Stimulated activated CD4-positive, alpha-beta T cell treated with anti-CD3 and anti-CD28 coated beads, Interleukin-1b, Interleukin-23, amount 100 ng/mL, for 24 hours (primary cell): ENCODE results near the gene SERPINA4.
"Not testable (repeated sequence)": the region's sequence is repeated elsewhere in the genome, so short reads cannot be mapped to it uniquely, and the experiment has no call there.

Experiments
- DNase-seq, 4 experiments: peaks; one replicate each; pipeline ENCODE4 v3.0.0-alpha.2; 2020; ENCODE audit warnings: low read depth in 4 of 4, low spot score in 1 of 4

The SERPINA4 gene

DNA sequence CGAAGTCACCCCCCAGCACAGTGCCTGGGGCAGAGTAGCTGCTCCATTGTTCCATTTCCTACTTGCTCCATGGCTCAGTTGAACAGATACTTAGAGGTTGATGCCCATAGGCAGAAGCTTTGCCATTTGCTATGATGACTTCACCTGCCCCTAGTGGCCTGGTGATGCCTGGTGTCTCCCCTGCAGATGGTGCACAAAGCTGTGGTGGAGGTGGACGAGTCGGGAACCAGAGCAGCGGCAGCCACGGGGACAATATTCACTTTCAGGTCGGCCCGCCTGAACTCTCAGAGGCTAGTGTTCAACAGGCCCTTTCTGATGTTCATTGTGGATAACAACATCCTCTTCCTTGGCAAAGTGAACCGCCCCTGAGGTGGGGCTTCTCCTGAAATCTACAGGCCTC, 30.6 kb downstream of the SERPINA4 start:
- DNase-seq: no peak

DNA sequence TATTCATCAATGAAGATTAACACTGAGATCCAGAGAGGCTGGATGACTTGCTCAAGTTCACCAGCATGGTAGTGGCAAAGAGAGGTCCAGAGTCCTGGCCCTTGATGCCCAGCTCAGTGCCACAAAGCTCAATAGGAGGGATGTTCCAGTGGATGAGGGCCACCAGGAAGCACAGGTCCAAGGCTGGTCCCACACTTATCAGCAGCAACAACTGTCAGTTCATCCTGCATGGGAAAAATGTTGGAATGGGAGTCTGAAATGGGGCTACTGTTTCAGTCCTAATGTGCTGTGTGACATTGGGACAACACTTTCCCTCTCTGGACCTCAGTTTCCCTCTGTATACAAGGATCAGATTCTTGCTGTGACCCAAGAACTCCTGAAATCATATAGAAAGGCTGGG, 31.2 kb downstream of the SERPINA4 start:
- DNase-seq: no peak

DNA sequence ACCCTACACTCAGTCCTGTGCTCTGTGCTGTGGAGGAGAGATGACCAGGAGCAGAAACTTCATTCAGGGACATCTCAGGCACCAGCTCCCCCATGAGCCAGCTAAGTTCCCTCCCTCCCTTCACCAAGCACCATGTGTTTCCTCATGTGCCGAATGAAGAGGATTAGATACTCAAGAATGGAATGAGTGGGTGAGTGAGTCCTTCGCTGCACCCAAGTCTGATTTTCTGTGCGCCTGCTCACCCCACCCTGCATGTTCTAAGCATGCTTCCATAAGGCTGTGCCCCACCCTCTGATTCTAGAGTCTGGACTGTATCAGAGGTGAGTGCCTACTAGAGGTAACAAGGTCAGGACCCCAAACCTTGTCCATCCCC, 32.1 kb downstream of the SERPINA4 start:
- DNase-seq: no peak

DNA sequence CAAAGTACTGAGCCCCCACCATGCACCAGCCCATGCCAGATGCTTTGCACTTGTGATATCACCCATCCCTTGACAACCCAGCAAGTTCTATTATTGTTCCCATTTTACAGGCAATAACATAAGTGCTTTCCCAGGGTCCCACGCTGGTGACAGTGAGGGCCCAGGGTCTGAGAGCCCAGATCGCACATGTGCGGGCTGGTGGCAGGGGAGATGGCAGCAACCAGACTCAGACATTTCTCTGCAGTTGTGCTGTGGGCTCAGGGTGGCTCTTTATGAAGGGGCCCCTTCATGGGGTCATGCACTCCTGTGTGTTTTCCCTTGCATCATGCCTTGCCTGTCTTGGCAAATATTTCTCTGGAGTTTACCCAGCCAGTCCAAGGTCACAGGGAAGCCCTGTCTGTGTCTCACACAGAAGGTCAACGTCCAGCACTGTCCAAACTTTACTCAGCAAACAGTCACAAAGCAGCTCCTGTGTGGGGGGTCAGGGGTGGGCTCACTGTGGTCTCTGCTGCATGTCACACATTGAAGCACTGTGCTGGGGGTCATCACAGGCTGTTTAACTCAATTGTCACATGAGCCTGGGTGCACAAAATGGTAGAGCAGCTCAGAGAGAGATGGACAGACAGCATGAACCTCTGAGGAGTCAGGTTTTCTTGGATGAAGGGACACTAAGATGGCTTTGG, 32.6 kb downstream of the SERPINA4 start:
- no peak for DNase-seq

DNA sequence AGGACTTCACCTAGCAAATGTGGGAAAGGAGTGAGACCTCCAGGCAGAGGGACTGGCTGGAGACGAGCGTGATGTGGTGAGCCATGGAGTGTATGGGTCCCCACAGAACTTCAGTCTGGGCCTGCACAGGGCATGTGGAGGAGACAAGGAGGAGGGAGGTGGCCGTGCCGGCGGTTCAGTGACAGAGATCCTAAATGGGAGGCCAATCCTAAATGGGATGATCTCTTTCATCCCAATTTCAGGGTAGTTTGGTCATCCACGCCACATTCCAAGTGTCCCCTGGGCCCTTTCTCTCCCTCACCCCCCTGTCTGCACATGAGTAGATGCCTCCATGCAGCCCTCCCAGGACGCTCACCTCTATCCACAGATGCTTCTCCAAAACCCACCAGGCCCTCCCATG, 33.2 kb downstream of the SERPINA4 start:
- DNase-seq: no peak

DNA sequence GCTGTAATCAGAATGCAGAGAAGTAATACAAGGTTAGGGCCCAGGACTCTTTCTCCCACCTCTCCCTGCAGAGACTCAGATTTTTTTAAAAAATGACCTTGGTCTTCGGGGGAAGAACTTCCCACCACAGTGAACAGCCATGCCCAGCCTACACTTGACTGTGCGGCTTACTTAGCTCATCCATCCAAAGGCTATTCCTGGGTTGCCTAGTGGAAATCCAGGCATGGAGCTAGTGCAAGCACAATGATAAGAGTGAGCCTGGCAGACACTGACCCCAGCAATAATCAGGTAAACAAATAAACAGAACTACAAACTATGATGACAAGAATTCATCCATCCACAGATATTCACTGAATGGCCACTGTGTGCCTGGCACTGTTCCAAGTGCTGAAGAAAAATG, 34.7 kb downstream of the SERPINA4 start:
- no peak for DNase-seq

DNA sequence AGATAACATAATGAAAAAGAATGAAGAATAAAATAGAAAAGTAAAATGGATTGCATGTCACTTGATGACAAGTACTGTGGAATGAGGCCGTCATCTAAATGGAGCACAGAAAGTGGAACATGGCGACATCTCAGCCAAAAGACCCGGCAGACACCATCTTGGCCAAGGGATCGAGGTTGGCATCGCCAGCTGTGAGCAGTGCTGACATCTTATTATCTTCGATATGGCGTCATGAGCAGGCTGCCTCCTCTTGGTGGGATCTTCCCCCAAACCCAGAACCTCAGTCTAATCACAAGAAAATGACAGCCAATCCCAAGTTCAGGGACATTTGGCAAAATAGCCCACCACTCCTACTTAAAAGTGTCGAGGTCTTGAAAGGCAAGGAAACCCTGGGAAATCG, 35.1 kb downstream of the SERPINA4 start:
- no peak for DNase-seq

DNA sequence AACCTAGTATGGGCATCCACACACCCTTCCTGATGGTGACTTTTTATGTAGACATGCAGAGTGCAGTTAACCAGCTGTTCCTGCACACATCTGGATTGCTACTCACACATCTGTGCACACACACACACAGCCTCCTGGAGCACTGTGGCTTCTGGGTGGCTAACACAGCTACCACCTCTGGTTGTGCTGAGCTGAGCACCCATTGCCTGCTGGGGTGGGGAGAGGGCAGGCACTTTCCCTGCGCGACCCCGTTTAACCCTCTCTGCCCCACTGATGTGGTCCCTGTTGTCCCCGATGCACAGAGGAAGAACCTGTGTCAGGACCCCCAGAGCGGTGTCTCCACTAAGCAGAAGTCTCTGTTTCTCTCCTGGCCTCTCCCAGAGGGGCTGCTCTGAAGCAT, 36.5 kb downstream of the SERPINA4 start:
- no peak for DNase-seq

DNA sequence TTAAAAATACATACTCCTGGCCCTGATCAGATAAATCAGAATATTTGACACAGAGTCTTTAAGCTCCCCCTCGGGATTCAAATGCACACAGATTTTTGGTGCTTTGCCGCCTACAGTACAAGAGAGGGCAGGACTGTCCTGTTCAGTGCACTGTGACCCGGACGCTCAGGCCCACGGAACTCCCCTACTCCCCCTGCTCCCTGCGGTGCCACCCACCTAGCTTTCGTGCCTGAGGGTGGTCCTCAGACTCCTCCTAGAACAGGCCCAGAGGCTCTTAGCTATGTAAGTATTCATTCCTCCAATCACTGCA, 37.2 kb downstream of the SERPINA4 start:
- DNase-seq: no peak

DNA sequence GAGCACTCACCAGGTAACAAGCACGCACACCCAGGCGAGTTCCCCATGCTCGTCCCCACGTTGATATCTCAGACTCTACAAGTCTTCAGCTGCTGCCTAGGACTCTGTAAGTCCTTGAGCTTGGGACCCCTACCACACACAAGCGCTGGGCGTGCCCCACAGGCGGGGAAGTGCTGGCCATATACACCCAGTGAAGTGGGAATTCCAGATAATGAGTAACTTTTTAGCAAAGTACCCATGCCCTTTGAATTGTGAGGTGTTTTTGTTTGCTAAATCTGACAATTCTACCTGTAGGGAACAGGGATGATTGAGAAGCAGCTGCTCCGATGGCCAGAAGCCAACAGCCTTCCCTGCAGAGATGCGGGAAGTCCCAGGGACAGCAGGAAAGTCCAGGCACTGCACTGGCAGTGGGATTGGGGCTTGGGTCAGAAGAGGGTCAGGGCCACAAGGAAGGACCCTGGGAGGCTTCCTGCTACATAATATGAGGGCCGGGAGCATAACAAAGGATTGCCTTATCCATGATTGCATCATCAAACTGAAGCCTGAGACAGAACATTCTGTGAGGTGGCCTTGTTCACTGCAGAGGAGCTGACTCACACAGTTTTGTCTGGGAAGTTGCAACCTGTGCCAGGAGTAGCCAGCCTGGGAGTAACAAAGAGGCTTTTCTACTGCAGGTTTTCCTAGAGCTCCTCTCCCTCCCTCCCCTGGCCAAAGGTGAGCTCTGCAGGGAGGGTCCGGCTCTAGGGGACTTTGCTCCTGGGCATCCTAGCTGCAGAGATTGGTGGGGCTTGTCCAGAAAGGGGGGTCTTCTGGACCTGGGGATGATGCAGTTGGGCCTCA, 37.8 kb downstream of the SERPINA4 start:
- no peak for DNase-seq

DNA sequence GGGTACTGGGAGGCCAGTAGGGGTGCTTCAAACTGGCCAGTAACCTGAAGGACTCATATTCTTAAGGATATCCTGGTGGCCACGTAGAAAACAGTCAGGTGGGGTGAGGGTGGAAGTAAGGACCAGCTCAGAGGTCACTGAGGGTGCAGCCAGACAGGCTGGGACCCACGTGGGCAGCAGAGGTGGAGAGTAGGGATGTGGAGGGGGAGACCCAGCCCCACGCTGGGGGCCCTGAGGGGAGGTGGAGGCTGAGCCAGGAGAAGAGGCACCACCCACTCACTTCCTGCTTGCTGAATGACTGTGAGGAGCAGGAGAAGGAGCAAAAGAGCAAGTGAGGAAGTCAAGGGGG, 38.4 kb downstream of the SERPINA4 start:
- DNase-seq: no peak

DNA sequence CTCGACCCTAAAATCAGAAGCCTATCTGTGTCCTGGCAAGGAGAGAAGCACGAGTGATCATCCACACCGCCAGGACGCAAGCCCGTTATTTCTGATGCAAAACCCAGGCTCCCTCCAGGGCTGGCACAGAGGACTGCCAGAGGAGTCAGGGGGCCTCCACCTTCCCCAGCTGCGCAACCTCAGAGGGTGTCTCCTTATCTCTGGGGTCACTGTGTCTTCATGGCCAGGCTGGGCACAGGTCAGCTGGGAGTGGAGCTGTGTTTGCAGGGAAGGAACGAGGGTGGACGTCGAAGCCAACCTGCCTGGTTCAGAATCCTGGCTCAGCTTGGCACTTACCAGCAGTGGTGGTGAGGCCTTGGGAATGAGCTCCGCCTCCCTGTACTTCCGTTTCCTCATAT, 38.9 kb downstream of the SERPINA4 start:
- DNase-seq: no peak

DNA sequence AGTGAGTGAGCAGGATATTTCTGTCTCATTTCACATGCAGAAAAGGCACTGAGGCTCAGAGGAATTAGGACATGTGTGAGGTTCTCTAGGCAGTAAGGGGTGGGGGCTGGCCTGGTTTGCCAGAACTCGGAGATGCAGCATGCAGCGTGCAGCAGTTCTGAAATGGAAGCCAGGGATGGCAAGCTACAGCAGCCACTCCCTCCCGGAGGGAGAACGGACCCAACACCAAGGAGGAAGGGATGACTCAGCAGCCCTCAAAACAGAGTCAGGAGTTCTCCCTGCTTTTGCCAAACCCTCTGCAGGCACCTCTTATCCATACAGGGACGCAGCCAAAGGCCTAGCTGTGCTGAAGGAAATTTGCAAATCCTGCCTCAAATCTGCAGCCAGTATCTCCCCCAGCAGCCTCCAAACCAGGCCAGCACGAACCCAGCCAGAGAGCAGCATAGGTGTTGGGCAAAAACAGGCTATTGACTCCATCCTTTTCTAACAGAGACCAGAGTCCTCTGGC, 40.7 kb downstream of the SERPINA4 start:
- no peak for DNase-seq

DNA sequence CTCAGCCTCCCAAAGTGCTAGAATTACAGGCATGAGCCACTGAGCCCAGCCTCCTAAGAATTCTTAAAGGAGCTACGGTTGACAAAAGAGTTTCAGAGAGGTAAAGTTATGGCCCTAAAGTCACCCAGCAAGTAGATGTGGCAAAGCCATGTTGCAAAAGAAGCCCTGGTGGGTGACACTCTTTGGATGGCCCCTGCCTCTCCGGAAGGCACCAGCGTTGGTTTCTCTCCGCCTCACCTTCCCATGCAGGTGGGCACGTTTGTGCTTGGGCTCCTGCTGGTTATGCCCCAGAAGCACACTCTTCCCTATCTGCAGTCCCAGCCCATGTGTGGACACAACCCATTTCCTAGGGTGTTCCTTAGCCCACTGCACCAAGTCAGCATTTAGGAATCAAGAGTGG, 41.5 kb downstream of the SERPINA4 start:
- DNase-seq: no peak

DNA sequence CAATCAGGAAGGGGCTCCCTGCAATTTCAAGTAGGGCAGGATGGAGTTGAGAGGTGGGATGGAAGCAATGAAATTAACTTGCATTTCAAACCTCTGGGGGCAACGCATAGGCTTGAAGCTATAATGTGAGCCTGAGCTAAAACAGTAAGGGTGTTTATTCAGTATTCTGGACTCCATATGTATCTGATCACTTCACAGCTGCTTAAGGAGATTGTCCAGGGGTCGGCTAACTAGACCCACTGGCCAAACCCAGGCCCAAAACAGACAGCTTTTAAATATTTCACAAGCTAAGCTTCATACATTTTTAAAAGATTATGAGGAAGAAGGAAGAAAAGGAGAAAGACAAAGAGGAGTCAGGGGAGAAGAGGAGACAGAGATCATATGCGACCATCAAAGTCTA, 44.1 kb downstream of the SERPINA4 start:
- no peak for DNase-seq

DNA sequence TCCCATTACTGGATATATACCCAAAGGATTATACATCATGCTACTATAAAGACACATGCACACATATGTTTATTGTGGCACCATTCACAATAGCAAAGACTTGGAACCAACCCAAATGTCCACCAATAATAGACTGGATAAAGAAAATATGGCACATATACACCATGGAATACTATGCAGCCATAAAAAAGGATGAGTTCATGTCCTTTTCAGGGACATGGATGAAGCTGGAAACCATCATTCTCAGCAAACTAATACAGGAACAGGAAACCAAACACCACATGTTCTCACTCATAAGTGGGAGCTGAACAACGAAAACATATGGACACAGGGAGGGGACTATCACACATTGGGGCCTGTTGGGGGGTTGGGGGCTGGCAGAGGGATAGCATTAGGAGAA, 47.7 kb downstream of the SERPINA4 start:
- DNase-seq: not testable (repeated sequence)

DNA sequence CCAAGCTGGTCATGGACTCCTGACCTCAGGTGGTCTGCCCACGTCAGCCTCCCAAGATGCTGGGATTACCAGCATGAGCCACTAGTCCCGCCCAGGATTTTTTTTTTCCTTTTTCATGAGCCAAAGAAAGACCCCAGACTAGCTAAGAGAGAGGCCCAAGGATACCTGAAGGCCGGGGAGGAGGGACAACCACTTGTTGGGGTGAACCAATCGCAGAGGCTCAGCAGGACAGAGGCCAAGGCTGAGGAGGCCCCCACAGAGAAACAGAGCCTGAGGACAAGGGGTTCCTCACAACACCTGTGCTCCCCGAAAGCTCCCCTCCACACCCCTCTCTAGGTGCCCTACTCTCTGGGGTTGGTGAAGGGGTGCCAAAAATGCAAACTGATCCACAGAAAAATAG, 49.9 kb downstream of the SERPINA4 start:
- DNase-seq: no peak

DNA sequence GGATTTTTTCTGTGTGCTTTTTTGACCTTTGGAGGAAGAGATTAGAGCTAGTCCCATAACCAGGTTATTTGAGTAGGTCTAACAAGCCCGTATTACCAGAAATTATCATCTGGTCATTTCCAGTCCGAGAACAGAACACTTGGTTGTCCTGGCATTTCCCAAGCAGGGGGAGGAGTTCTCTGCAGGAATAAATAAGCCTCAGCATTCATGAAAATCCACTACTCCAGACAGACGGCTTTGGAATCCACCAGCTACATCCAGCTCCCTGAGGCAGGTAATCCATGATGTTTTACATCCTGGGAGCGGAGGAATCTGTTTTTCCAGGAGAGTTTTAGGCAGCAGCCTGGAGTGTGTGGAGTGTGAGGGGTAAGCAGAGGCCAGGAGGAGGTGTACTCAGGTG, 50.9 kb downstream of the SERPINA4 start, which contains the start of gene SERPINA3:
SERPINA3 (plus strand) TSS at position 218 of the 400 bp plus-strand sequence. CDS start 2,051 bp downstream, outside the sequence.
- no peak for DNase-seq

DNA sequence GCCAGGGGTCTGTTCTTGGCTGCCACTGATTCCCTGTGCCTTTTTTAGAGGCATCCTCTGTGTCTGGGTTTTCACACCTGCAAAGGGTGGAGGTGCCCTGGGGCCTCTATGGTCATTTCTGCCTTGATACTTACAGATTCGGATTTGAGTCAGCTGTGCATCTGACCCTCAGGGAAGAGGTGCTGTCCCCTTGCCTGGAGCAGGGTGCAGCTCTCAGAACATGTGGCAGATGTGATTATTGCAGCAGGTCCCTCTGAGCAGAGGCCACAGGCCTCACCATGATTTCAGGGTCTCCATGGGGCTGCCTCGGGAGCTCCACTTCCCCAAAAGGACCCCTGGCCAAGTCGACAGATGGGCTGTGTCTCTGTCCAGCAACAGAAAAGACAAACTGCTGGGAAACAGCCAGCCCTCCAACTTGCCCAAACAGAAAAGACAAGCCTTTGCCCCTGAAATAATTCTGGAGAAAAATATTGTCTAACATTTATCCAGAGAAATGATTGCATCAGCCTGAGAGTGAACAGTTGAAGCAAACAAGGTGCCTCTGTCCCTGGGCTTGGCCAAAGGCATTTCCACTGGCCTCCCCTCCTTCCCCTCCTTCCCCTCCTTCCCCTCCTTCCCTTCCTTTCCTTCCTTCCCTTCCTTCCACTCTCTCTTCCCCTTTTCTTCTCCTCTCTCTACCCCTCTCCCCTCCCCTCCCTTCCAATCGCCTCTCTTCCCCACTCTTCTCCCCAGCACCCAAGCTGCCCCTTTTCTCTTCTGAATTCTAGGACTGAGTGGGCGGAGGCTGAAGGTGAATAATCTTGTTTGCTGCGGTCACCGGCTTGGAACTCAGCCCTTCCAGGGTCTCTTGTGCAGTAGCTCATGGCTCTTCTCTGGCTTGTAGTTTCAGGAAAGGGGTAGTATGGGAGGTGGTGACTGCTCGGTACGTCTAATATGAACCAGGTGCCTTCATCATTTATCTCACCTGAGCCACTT, 51.6 kb downstream of the SERPINA4 start:
- DNase-seq: no peak

DNA sequence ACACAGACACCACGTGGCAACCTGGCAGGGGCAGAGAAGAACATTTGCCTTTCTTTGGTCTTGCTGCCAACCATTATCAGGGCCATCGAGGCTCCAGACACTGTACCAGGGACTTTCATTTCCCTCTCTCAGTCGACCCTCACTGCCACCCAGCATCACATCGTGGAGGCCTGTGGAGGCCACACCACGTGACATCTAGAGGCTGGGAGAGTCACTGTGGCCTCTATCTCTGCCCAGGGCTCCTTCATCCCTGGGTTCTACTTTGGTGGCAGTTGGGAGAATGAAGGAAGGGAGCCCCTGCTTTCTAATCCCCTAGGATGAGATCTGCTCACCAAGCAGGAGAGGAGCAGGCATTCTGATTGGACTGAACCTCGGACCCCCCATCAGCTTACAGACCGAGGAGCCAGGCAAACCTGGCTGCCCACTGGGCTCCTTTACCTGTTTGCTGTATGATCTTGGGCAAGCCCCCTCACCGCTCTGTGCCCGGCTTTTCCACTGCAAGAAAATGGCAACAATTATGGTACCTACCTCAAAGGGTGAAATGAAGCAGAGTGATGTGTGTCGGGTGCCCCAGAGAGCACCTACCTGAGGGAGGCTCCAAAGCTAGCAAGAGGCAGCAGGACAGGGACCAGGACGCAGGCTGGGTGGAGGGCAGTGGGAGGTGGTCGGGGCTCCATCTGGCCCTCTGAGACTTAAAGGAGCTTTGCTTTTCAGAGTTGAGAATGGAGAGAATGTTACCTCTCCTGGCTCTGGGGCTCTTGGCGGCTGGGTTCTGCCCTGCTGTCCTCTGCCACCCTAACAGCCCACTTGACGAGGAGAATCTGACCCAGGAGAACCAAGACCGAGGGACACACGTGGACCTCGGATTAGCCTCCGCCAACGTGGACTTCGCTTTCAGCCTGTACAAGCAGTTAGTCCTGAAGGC, 52.7 kb downstream of the SERPINA4 start:
- no peak for DNase-seq

DNA sequence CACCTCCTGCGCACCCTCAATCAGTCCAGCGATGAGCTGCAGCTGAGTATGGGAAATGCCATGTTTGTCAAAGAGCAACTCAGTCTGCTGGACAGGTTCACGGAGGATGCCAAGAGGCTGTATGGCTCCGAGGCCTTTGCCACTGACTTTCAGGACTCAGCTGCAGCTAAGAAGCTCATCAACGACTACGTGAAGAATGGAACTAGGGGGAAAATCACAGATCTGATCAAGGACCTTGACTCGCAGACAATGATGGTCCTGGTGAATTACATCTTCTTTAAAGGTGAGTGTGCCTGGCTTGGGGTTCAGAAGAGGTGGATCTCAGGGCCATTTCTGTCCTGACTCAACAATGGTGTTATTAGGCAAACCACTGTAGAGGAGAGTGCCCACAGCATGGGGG, 53.6 kb downstream of the SERPINA4 start:
- DNase-seq: no peak
